Fibroblast of skin of right biceps (primary cell): ENCODE results near the gene BBX.

ENCODE experiments used
- DNase-seq: peaks from one replicate; pipeline ENCODE4 v3.0.0-alpha.2; 2013

BBX gene

DNA sequence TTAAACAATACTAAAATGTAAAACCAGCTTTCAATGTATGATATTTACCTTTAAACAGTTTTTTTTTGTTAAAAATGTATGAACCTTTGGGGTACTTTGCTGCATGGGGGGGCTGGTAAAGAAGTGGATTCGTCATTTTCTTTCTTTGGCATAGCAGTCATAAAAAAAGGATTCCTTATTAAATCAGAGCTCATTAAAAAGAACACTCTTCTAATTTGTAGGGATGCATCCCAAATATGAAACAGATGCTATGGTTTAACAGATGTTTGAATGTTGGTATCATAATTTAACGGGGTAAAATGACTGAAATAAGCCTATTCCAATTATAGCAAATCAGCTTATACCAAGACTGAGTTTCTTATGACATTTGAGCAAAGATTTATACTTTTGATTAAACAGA lies 234.4 kb downstream of the BBX start:
- no peak for DNase-seq

DNA sequence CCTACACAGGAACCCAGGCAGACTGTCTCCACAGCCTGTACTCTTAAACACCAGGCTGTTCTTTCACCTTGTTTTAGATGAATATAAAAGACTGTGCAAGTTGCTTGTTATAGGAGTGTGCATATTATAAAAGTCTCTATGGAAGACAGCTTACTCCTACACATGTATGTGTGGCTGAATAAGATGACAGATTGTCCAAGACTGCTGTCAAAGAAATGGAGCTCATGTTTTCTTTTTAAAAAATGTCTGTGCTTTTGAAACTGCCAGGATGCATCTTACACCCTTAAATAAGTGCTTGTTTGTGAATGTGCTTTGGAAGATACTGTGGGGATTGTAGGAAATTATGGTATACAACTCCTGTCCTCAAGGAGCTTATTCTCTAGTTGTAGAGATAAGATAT lies 237.4 kb downstream of the BBX start:
- DNase-seq = no peak

DNA sequence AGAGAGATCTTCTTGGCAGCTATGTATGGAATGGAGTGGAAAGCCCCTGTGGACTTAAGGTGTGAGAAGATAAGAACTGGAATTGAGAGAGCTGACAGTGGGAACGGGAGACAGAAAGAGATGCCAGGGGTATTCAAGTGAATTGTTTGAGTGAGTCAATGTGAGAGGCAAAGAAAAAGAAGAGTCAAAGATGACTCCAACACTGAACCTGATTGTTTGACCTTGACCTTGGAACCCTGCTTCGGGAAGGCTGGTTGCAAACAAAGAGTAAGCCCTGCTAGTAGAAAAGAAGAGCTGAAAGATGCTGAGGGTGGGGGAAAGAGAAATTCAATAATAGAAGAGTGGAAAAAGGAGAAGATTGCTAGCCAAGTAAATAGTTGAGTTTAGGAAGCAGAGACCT lies 238.6 kb downstream of the BBX start:
- DNase-seq = no peak

DNA sequence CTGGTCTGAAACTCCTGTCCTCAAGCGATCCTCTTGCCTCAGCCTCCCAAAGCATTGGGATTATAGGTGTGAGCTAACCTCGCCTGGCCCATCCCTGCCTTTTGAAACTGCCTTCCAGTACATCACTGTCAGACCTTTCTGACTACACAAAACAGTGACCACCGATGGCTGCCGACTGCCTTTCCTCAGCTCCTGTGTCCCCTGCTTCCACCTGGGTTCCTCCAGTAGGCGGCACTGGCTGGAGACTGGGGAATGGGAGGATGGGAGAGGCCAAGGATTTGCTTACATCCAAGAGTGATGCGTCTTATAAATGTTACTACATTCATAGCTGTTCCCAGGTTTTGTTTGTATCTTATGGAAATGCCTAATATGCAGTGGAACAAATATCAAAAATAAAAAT lies 242.8 kb downstream of the BBX start:
- DNase-seq = no peak

DNA sequence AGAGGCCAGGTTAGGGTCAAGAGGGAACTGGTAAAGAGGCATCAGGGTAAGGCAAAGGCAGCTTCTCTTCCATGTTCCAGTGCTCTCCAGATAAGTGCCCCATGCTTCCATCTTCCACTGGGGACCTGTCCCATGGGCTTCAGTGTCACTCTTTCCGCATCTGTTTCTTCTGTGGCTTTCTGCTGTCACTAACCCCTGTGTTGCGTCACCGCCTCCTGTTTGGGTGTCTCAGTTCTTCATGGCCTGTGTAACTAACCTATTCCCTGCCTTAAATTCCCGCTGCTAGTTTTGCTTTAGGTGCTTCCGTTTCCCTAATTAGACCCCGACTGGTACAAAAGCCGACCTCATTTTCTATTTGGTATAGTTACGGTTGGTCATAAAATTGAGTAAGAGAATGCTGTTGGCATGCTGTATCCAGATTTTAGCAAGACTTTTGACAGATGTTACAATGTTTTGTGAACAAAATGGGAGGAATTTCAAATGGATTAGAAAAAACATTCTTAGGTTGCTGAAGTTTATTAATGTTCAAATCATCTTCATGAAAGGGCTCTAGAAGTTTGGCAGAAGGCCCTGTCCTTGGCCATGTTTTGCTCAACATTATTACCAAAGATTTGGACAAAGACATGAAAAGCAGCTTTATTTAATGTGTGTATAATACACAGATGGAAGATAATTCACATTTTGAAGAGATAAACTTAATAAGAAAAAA lies 245.3 kb downstream of the BBX start:
- no peak for DNase-seq

DNA sequence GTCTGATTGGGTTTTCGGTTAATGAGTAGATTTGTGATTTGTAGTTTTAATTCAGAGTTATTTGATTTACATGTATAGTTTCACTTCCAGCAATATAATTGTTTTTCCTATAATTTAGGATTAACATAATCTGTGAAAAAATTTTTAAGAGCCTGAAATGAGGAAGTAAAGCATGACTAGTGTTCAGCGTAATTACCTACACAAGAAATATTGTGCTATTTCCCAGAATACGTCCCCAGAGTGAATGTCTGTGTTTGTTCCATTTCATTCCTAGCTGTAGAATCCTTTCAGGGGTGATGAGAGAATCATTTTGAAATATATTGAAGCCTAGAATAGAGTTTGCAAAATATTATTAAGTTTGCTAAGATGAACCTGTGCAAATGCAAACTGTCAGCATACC lies 247.1 kb downstream of the BBX start:
- DNase-seq = no peak

DNA sequence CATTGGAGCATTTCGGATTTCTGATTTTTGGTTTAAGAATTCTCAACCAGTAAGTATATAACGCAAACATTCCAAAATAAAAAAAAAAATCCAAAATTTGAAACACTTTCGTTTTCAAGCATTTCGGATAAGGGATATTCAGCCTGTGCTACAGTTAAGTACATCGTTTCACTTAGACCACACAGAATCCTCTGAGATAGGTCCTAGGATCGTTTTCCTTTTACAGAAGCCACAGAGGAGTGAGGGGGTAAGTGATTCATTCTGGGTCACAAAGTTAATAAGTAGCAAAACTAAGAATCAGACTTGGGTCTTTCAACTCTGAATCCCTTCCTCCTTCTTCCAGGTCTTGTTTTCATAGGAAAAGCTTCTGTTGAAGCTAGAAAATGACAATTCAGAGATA lies 249.3 kb downstream of the BBX start:
- peak; percentile 5 for DNase-seq

DNA sequence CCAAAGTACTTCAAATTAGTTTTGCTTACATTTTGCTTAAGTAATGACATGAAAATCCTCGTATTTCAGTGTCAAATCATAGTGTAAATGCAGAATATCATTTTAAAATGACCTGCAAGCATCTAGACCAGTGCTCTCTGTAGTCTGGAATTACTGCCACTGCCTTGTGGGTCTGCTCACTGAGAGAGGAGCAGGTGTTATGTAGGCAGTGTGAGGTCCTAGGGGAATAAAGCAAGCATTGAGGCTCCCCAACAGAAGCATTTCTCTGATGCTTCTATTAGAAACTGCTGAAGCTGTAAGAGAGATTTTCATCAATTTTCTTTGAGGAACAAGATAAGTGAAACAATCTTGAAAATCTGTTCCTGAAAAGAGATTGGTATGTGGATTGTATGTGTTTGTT lies 253.2 kb downstream of the BBX start:
- DNase-seq = no peak

DNA sequence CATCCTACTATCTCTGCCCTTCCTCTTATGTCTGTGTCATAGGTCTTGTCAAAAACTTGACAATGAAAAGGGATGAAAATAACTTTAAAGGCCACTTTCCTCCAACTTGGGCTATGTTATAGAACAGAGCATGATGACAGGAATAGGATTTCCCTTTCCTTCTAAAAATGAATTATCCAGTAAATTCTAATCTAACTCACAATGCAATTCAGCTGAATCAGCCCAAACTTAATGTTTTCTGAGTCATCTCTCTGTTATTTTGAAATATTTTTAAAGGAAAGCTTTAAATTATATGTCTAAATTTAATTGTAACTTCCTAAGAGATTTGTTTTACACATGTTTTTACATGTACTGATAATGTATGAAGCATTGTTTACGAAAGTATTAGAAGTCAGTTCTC lies 258.5 kb downstream of the BBX start:
- DNase-seq = peak; percentile 7

DNA sequence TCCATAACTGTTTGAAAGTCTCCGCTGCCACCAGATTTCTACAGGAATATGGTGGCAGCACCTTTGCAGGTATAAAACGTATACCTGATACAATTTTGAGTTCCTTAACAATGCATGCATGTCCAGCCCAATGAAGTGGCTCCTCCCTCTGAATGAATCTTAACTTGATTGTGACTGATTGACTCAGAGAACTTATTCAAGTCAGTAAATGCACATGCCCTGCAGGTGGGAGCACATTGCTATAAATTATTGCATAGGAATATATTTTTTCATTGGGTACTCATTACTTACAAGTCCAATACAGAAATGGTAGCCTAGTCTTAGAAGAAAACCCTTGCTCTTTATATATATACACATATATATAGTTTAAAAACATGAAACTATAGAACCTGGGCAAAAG lies 259.3 kb downstream of the BBX start:
- no peak for DNase-seq

DNA sequence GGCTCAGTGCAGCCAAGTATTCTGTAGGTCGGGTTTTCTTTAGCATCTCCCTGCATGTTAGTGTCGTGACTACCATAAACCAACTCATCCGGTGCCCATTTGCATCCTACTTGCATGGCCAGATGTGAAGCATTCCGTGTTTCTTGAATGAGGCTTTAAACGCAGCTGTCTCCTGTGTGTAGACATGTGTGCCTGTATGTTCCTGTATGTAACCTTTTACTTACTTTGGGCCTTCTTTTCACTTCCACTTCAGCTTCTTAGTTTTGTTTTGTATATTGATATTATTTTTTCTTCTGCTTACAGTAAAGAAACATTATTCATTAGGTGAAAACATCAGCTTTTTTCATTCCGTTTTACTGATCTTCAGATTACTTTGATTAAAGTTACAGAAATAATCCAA lies 267.9 kb downstream of the BBX start:
- DNase-seq = no peak

DNA sequence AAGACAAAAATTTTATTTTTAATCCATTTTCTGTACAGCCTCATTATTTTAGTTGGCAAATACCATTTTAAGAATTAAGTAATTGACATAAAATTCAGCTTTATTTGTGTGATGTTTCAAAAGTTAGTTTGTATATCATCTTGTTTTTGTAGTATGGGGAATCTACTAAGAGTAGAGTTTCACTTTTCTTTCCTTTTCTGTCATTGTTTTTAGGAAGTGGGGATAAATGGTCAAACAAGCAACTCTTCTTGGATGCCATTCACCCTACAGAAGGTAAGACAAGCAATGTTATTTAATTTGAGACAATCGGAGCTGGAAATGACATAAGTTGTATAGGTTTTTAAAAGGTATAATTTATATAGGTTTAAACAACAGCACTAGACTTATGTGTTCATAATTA lies 268.3 kb downstream of the BBX start:
- no peak for DNase-seq

DNA sequence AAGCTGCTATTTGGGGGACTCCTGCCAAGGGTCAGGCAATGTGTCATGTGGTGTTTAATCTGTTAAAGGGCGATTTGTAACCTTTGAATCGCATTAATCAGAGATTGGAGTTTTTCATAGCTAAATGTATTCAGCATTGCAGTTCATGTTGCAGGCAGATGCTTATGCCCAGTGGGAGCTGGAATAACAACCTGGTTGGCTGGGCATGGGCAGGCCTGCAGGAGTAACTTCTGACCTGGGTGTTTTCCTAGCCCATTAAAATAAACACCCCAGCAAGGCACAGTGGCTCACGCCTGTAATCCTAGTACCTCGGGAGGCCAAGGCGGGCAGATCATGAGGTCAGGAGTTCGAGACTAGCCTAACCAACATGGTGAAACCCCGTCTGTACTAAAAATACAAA lies 268.7 kb downstream of the BBX start:
- no peak for DNase-seq

DNA sequence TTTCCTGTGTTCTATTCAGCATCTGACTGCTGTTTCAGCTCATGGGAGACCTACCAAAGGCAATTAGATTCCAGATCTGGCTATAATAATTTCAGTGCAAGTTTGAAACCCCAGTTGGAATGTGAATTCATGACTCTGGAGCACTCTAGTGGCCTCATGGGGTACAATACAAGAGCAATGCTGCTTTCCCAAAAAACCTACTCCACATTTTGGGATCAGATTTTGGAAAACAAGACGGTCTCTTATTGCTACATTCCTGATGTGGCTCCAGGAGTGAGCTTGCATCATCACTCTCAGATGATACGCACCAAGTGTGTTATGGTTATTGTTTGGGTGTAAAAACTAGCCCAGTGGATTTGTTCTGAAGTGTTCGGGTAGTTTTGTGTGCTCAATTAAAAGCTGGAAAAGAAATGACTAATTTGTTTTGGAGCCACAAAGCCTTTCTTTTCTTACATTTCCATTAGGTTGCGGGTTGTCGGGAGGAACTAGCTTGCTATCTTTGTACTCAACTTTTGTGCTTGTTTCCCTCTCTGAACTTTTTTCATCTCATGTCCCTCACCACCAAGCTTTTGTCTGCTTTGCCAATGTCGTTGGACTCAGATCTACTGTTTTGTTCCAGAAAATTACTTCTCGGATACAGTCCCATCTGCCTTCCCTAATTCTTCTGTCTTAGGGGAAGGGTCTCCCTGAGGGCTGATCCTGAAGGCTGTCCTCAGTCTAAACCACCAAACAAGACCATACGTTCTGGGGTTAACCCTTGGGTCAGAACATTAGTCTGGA lies 272.1 kb downstream of the BBX start:
- peak; percentile 12 for DNase-seq

DNA sequence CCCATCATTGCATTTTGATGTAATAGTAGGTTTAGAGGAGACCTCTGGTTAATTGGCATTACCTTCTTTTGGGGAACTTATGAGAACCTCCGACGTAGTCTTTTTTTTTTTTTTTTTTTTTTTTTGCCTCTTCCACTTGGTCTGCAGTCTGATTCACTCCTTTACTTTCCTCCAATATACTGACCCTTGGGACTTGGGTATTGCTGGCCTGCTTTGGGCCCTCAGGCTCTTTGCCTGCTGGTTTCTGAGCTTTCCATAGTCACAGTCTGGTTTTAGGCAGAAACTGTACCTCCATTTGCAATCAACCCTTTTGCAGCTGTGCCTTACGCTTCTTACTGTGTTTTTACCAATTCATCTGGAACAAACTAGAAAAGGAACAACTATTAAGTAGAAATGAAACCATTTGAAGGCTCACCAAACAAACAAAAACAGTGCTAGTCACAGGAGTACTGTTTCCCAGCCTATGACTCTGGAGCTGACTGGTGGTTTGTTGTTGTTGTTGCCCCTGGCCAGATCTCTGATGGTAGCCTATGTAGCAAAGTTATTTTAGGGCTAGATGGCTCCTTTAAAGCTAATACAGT lies 272.8 kb downstream of the BBX start:
- no peak for DNase-seq

DNA sequence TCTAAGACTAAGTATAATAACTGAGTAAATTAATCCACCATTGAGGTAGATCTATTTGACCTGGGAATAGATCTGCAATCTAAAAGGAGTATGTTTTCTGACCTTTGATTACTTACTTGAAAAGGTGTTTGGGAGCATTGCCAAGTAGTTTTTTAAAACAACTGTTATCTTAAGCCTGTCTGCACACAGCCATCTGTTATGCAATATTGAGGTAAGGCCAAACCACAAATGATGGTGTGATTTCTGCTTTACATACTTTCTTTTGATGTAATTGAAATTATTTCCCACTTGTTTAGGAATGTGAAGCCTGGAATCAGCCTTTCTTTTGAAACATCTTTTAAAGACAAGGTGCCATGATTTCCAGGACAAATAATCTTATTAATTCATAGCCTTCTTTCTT lies 274.0 kb downstream of the BBX start:
- peak; percentile 52 for DNase-seq

DNA sequence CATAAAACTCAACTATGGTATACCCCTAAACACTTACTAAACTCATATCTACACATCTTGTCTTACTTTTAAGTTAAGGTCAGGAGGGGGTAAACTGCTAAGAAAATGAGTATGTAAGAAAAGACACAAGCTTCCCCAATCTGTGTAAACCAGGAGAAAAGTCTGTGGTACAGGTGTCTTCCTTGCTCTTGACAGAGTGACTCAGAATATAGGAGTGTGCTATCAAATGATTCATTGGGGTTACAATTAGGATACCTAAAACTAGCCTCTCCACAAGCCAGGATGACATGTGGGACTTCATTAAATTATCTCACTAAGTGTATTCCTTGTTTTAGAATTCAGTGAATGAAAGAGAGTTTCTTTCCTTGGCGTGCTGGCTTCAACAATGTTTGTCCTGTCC lies 274.8 kb downstream of the BBX start:
- DNase-seq = peak; percentile 3

DNA sequence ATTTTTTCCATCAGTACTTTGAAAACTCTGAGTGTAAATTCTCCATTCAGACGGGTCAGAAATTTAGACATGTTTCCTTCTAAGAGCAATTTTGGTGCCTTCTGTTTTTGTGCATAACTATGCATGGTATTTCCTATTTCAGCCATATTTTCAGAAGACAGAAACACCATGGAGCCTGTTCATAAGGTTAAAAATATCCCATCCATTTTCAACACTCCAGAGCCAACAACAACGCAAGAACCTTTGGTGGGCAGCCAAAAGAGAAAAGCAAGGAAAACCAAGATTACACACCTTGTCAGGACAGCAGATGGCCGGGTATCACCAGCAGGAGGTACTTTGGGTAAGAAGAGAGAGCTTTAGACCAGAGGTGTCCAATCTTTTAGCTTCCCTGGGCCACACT lies 275.6 kb downstream of the BBX start:
- peak; percentile 68 for DNase-seq

DNA sequence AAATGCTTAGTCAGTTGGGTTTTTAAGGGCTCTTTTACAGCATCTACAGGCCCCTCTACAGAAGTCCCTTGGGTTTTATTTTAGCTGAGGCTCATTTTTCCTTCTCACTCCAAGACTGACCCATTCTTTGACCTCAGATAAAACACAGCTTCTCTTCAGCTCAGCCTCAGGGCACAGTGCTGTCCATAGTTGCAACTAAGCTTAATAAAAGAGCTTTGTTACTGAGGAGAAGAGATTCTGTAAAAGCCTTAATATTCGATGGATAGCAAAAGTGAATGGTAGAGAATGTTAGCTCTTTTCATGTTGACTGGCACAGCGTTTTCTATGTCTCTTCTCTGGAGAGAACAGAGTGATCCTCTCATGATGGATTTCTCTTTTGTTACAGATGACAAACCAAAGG lies 277.9 kb downstream of the BBX start:
- no peak for DNase-seq

DNA sequence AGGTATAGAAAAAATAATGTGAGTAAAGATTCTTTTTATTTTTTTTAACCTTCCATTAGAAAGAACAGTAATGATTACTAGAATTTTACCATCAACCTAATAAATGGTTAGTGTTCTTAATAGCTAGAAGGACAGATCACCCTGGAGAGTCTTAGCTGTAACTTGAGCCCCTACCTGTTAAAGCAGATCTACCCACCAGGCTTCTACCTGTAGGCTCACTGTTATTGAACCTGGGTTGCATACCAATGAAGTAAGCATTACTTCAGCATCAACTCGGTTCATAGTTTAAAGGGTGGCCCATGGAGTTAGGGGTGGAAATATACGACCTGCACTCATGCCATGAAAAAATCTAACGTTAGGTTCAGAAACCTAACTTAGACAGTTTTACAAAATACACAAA lies 280.4 kb downstream of the BBX start:
- no peak for DNase-seq

DNA sequence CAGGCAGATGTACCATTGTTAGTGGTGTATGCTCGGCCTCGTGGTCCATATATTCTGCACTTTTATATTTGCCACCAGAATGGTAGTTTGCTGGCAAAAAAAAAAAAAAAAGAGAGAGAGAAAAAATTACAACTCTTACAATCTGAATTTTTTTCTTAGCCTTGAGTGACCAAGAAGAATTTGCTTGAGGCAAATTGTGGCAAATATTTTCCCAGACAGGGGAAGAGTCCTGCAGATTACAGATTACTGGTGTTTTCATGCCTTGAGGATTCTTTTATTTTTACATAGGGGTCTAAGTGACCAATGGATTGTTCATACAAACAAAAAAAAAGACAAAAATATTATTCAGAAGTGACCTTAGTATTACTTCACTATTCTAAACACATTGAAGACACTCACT lies 283.3 kb downstream of the BBX start:
- DNase-seq = no peak

DNA sequence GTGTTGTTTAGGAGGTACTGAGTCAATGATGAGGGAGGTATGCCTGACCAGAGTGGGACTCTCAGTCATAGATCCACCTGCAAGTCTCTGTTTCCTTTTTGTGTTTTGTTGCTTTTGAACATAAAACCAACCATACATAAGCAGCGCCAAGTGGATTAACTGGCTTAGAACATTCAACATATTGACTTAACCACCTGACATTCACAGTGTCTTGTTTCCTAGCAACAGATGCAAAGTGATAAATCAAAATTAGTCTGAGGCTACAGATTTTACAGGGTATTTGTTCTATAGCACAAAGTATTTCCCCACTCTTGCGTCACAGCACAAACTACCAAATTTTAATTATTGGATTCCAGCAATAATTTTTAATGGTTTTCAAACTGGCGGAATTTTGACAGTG lies 283.8 kb downstream of the BBX start:
- DNase-seq = no peak

DNA sequence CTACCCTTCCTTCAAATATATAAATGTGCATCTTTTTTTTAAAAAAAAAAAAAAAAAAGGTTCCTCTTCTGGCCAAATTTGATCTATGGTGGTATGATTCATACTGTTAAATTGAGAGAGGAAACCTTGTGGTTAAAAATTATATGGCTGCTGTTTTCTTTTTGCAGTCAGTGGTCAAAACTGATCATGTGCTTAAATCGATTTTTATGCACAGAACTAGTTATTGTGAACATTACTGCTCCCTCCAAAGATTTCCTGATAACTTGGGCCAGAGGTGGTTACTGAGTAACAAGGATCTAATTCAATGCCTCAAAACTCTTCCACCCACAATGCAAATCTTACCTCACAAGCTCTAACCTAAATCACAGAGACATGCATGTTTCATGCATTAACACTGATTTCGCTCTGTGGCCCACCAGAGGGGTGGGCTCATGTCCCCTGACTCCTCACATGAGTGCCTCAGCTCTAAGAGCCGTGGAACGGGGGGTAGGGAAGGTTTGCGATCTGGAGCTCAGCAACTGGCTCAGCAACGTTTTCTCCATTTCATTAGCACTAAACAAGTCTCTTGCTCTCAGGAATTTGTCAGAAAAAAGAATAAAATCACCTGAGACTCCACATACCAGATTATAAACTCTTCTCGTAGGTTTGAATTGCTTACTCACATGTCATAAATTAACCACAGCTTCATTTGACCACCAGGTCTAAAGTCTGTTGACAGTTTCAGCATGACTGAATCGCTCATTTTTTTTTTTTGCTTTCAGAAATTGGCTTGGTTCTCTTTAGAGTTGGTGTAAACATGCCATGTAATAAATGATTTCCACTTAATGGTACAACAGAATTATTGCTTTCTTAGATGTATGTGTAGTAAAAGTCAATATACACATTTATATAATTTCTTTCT lies 287.7 kb downstream of the BBX start:
- peak; percentile 41 for DNase-seq
